H9 (cell line): ENCODE measurements around the gene CBR1. TPM values are rescaled to one million over a fixed set of nuclear protein-coding genes. Genes with fewer than 3 reads are reported as not detected.
"Not testable (repeated sequence)": the region's sequence is repeated elsewhere in the genome, so short reads cannot be mapped to it uniquely, and the experiment has no call there.

Source experiments
- DNase-seq: peaks from one replicate; pipeline ENCODE4 v3.0.0-alpha.2; 2017
- H2AFZ ChIP-seq: one replicate; pipeline ENCODE4 v1.6.1; 2013; ENCODE audit warnings: mild to moderate bottlenecking, low read length, control low read depth, moderate library complexity
- H2AK5ac ChIP-seq: 2 replicates; pipeline ENCODE4 v1.6.1; 2013; ENCODE audit warnings: low read length, control low read depth, mixed read lengths; ENCODE audit not compliant: insufficient read length
- H2BK120ac ChIP-seq: one replicate; pipeline ENCODE4 v1.6.1; 2013; ENCODE audit warnings: low read depth, mild to moderate bottlenecking, low read length, control low read depth, inconsistent platforms; ENCODE audit not compliant: poor library complexity, severe bottlenecking
- H2BK12ac ChIP-seq: 2 replicates; pipeline ENCODE4 v1.6.1; 2013; ENCODE audit warnings: low read length, control low read depth, mixed read lengths, low read depth; ENCODE audit not compliant: insufficient read length
- H2BK15ac ChIP-seq: 2 replicates; pipeline ENCODE4 v1.6.1; 2013; ENCODE audit warnings: low read depth, low read length, control low read depth
- H2BK20ac ChIP-seq: one replicate; pipeline ENCODE4 v1.6.1; 2013; ENCODE audit warnings: low read depth, mild to moderate bottlenecking, low read length, control low read depth, inconsistent platforms; ENCODE audit not compliant: poor library complexity, severe bottlenecking
- H2BK5ac ChIP-seq: 2 replicates; pipeline ENCODE4 v1.6.1; 2013; ENCODE audit warnings: low read length, control low read depth, mixed read lengths; ENCODE audit not compliant: insufficient read length
- H3K14ac ChIP-seq: 2 replicates; pipeline ENCODE4 v1.6.1; 2013; ENCODE audit warnings: low read length, control low read depth; ENCODE audit not compliant: insufficient read depth
- H3K18ac ChIP-seq: 2 replicates; pipeline ENCODE4 v1.6.1; 2013; ENCODE audit warnings: low read depth, mild to moderate bottlenecking, mixed read lengths, low read length, control low read depth; ENCODE audit not compliant: insufficient read length
- H3K23ac ChIP-seq: 2 replicates; pipeline ENCODE4 v1.6.1; 2013; ENCODE audit warnings: low read length, control low read depth, mixed read lengths, low read depth; ENCODE audit not compliant: insufficient read length
- H3K23me2 ChIP-seq: 2 replicates; pipeline ENCODE4 v1.6.1; 2013; ENCODE audit warnings: low read depth, mild to moderate bottlenecking, mixed read lengths, low read length, control low read depth; ENCODE audit not compliant: insufficient read length, poor library complexity, severe bottlenecking
- H3K27ac ChIP-seq: 2 replicates; pipeline ENCODE4 v1.5.1; 2013; ENCODE audit warnings: low read length, control low read depth, mixed read lengths, low read depth; ENCODE audit not compliant: insufficient read length
- H3K27me3 ChIP-seq: 2 replicates; pipeline ENCODE4 v1.6.1; 2013; ENCODE audit warnings: low read length, control low read depth, inconsistent platforms; ENCODE audit not compliant: insufficient read depth
- H3K4ac ChIP-seq: 2 replicates; pipeline ENCODE4 v1.6.1; 2013; ENCODE audit warnings: low read depth, mild to moderate bottlenecking, control low read depth, inconsistent platforms, low read length, moderate library complexity
- H3K4me1 ChIP-seq: 2 replicates; pipeline ENCODE4 v1.6.1; 2013; ENCODE audit warnings: low read length, control low read depth, inconsistent platforms; ENCODE audit not compliant: insufficient read depth
- H3K4me2 ChIP-seq: 2 replicates; pipeline ENCODE4 v1.6.1; 2013; ENCODE audit warnings: low read length, control low read depth, mixed read lengths; ENCODE audit not compliant: insufficient read length, insufficient read depth
- H3K56ac ChIP-seq: 2 replicates; pipeline ENCODE4 v1.6.1; 2013; ENCODE audit warnings: low read depth, mild to moderate bottlenecking, mixed read lengths, low read length, control low read depth; ENCODE audit not compliant: insufficient read length
- H3K79me1 ChIP-seq: 2 replicates; pipeline ENCODE4 v1.6.1; 2013; ENCODE audit warnings: low read depth, mild to moderate bottlenecking, moderate library complexity, low read length, control low read depth, inconsistent platforms; ENCODE audit not compliant: insufficient read depth, poor library complexity, severe bottlenecking
- H3K79me2 ChIP-seq: 2 replicates; pipeline ENCODE4 v1.6.1; 2013; ENCODE audit warnings: low read length, control low read depth, inconsistent platforms; ENCODE audit not compliant: insufficient read depth
- H3K9ac ChIP-seq: 2 replicates; pipeline ENCODE4 v1.6.1; 2013; ENCODE audit warnings: low read length, control low read depth, mixed read lengths; ENCODE audit not compliant: insufficient read length; ENCODE audit errors: extremely low read depth
- H3K9me3 ChIP-seq: one replicate; pipeline ENCODE4 v1.6.1; 2013; ENCODE audit warnings: low read depth, low read length, inconsistent platforms; ENCODE audit not compliant: control insufficient read depth
- H3T11ph ChIP-seq: one replicate; pipeline ENCODE4 v1.6.1; 2013; ENCODE audit warnings: mild to moderate bottlenecking, low read length, control low read depth, inconsistent platforms
- H4K20me1 ChIP-seq: one replicate; pipeline ENCODE4 v1.6.1; 2013; ENCODE audit not compliant: control insufficient read depth, insufficient read length, insufficient read depth
- H4K5ac ChIP-seq: 2 replicates; pipeline ENCODE4 v1.6.1; 2013; ENCODE audit warnings: low read depth, mild to moderate bottlenecking, mixed read lengths, low read length, control low read depth; ENCODE audit not compliant: insufficient read length
- H4K8ac ChIP-seq: replicated peaks from 2 replicates; pipeline ENCODE4 v1.6.1; 2013; ENCODE audit warnings: low read length, control low read depth, mixed read lengths, low read depth; ENCODE audit not compliant: insufficient read length
- H4K91ac ChIP-seq: 2 replicates; pipeline ENCODE4 v1.6.1; 2013; ENCODE audit warnings: low read depth, mild to moderate bottlenecking, moderate library complexity, mixed read lengths, low read length, control low read depth; ENCODE audit not compliant: insufficient read length
- H3K27ac Mint-ChIP-seq, 3 experiments: 2 replicates in 2 of 3; 3 replicates in 1 of 3; pipeline ENCODE4 v1.8.0; 2020 to 2021; ENCODE audit warnings: mixed read lengths in 3 of 3, mild to moderate bottlenecking in 1 of 3, moderate library complexity in 1 of 3
- H3K27me3 Mint-ChIP-seq: 2 replicates; pipeline ENCODE4 v1.8.0; 2021; ENCODE audit warnings: low read depth, mild to moderate bottlenecking, moderate library complexity, mixed read lengths
- H3K36me3 Mint-ChIP-seq, 3 experiments: 2 replicates in 2 of 3; 3 replicates in 1 of 3; pipeline ENCODE4 v1.8.0; 2020 to 2021; ENCODE audit warnings: low read depth in 3 of 3, mixed read lengths in 3 of 3; ENCODE audit not compliant: insufficient read depth in 1 of 3
- H3K4me1 Mint-ChIP-seq, 2 experiments: 2 replicates each; pipeline ENCODE4 v1.8.0; 2020; ENCODE audit warnings: mixed read lengths in 2 of 2
- H3K4me3 Mint-ChIP-seq, 2 experiments: 2 replicates in 1 of 2; 3 replicates in 1 of 2; pipeline ENCODE4 v1.8.0; 2020 to 2021; ENCODE audit warnings: mild to moderate bottlenecking in 2 of 2, mixed read lengths in 2 of 2, moderate library complexity in 1 of 2
- H3K9me3 Mint-ChIP-seq, 2 experiments: 2 replicates in 1 of 2; 3 replicates in 1 of 2; pipeline ENCODE4 v1.8.0; 2020; ENCODE audit warnings: mild to moderate bottlenecking in 2 of 2, mixed read lengths in 2 of 2, moderate library complexity in 1 of 2
- WGBS: extraction: QIAGEN DNeasy Blood & Tissue Kit; methylation state at CpG from one replicate; pipeline ENCODE4 v1.1.7; 2013; ENCODE audit warnings: missing lambda C conversion rate, low lambda C conversion rate, mixed read lengths; ENCODE audit not compliant: insufficient read length; ENCODE audit errors: extremely low coverage; 5-methylcytosine and 5-hydroxymethylcytosine counted together
- total RNA-seq: library from RNA; stranded (reverse); gene quantifications from 2 replicates; pipeline ENCODE4 v1.2.1, GENCODE V29; 2021
- TF ChIP-seq, protein P1 (sequence below): fragments of 200-600 bp; sonication (generic); conservative IDR thresholded peaks from 3 replicates; pipeline ENCODE4 v1.8.0; 2021; ENCODE audit warnings: antibody characterized with exemption, mild to moderate bottlenecking

Gene CBR1
- total RNA-seq, 1 experiment from 2014 or later, result 5.7 TPM

GRCh38 chr21:36099000-36099399 is 29.2 kb downstream of the CBR1 start:
- Histone ChIP-seq H4K91ac (no peak overlapping the region), H3K4me1 (peaks cover 11% of the 10 kb centered on the region; the same call in 1 of the 2 replicates), H2AK5ac (no peak overlapping the region), H3K4ac (no peak overlapping the region; the same call in 1 of the 2 replicates), H2BK15ac (no peak overlapping the region), H2BK5ac (peak overlapping the region; percentile 92), H3K79me1 (no peaks in the 10 kb centered on the region), H3K27me3 (no peaks in the 10 kb centered on the region), H2AFZ (no peak overlapping the region), H3T11ph (no peak overlapping the region), H2BK120ac (peak overlapping the region; percentile 48), H3K4me2 (no peak overlapping the region), H3K27ac (peak overlapping the region; percentile 76), H3K9ac (peak overlapping the region; percentile 17), H3K23me2 (no peaks in the 10 kb centered on the region), H3K9me3 (peaks cover 3% of the 10 kb centered on the region), H2BK12ac (no peak overlapping the region), H4K20me1 (no peaks in the 10 kb centered on the region), H3K14ac (no peak overlapping the region), H3K23ac (no peak overlapping the region), H3K56ac (no peak overlapping the region), H2BK20ac (no peak overlapping the region), H4K5ac (no peak overlapping the region), H4K8ac (no peak overlapping the region), H3K18ac (peak overlapping the region; percentile 70), H3K79me2 (no peaks in the 10 kb centered on the region)
- no CpG with 5 or more reads among the region's 3 CpGs for WGBS
- TF ChIP-seq, protein P1, sequence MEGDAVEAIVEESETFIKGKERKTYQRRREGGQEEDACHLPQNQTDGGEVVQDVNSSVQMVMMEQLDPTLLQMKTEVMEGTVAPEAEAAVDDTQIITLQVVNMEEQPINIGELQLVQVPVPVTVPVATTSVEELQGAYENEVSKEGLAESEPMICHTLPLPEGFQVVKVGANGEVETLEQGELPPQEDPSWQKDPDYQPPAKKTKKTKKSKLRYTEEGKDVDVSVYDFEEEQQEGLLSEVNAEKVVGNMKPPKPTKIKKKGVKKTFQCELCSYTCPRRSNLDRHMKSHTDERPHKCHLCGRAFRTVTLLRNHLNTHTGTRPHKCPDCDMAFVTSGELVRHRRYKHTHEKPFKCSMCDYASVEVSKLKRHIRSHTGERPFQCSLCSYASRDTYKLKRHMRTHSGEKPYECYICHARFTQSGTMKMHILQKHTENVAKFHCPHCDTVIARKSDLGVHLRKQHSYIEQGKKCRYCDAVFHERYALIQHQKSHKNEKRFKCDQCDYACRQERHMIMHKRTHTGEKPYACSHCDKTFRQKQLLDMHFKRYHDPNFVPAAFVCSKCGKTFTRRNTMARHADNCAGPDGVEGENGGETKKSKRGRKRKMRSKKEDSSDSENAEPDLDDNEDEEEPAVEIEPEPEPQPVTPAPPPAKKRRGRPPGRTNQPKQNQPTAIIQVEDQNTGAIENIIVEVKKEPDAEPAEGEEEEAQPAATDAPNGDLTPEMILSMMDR, result no peak
- Mint-ChIP-seq H3K9me3 (peaks cover 14 to 25% of the 10 kb centered on the region in 2 experiments), H3K27me3 (no peaks in the 10 kb centered on the region; the same call in 1 of the 2 replicates), H3K36me3 (peaks cover 10 to 17% (median 12%) of the 10 kb centered on the region in 3 experiments), H3K4me3 (peak overlapping the region in 1 of 2 experiments; percentile 51; a peak in 2 of 5 replicates), H3K4me1 (peaks cover 68 to 69% of the 10 kb centered on the region in 2 experiments), H3K27ac (peak overlapping the region in 2 of 3 experiments; percentile 87 to 99; a peak in 5 of 7 replicates)
- no peak for DNase-seq

DNA sequence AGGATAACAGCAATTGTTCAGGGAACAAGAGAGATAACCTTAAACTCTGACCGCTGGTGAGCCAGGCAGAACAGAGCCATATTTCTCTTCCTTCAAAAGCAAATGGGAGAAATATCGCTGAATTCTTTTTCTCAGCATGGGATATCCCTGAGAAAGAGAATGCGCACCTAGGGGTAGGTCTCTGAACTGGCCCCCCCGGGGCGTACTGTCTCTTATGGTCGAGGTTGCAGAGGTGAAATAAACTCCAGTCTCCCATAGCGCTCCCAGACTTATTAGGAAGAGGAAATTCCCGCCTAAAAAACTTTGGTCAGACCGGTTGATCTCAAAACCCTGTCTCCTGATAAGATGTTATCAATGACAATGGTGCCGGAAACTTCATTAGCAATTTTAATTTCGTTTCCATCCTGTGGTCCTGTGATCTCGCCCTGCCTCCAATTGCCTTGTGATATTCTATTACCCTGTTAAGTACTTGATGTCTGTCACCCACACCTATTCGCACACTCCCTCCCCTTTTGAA is 29.9 kb downstream of the CBR1 start:
- Mint-ChIP-seq H3K27ac (peak overlapping the region in 2 of 3 experiments; percentile 87 to 99; a peak in 5 of 7 replicates), H3K9me3 (peaks cover 16 to 24% of the 10 kb centered on the region in 2 experiments), H3K4me1 (peaks cover 74 to 76% of the 10 kb centered on the region in 2 experiments), H3K36me3 (peaks cover 10 to 22% (median 12%) of the 10 kb centered on the region in 3 experiments), H3K4me3 (peak overlapping the region; percentile 34 to 63; a peak in 2 of 5 replicates)
- H4K5ac ChIP-seq, H2AFZ ChIP-seq, H3K9ac ChIP-seq, H4K91ac ChIP-seq, H2BK12ac ChIP-seq, H2BK5ac ChIP-seq, H3T11ph ChIP-seq, H2AK5ac ChIP-seq, H4K8ac ChIP-seq, H3K9me3 ChIP-seq, H2BK120ac ChIP-seq, DNase-seq, H2BK20ac ChIP-seq, H3K23ac ChIP-seq, H4K20me1 ChIP-seq, H3K4ac ChIP-seq, H3K14ac ChIP-seq, H3K27me3 ChIP-seq, H3K23me2 ChIP-seq, H2BK15ac ChIP-seq, H3K79me1 ChIP-seq, H3K27me3 Mint-ChIP-seq, H3K79me2 ChIP-seq, H3K18ac ChIP-seq, H3K4me2 ChIP-seq, H3K56ac ChIP-seq: not testable (repeated sequence)
- WGBS, result no CpG with 5 or more reads among the region's 13 CpGs
- Histone ChIP-seq H3K27ac (peak overlapping the region; percentile 78), H3K4me1 (peaks cover 11% of the 10 kb centered on the region; the same call in 1 of the 2 replicates)
